DOHH2 (cell line): Measurements from ENCODE around the gene TBC1D22A.
"Not testable (repeated sequence)": the region's sequence is repeated elsewhere in the genome, so short reads cannot be mapped to it uniquely, and the experiment has no call there.

ENCODE experiments used
- H3F3A ChIP-seq: fragments of 200-600 bp; sonication (generic), shearing (Covaris generic); 2 replicates; pipeline ENCODE4 v1.6.0; 2016; ENCODE audit warnings: antibody characterized with exemption, mild to moderate bottlenecking; ENCODE audit not compliant: control insufficient read depth, insufficient read depth
- H3K27ac ChIP-seq: fragments of 200-600 bp; sonication (generic); 2 replicates; pipeline ENCODE4 v1.5.1; 2014; ENCODE audit warnings: low read depth, mild to moderate bottlenecking, low read length, moderate library complexity
- H3K27me3 ChIP-seq: fragments of 200-600 bp; sonication (generic); 2 replicates; pipeline ENCODE4 v1.6.1; 2014; ENCODE audit warnings: mild to moderate bottlenecking, low read length, mixed read lengths; ENCODE audit not compliant: control insufficient read depth
- H3K36me3 ChIP-seq: fragments of 200-600 bp; sonication (generic); 2 replicates; pipeline ENCODE4 v1.6.1; 2014; ENCODE audit warnings: mild to moderate bottlenecking, low read length, moderate library complexity, mixed read lengths; ENCODE audit not compliant: control insufficient read depth
- H3K4me1 ChIP-seq: fragments of 200-600 bp; sonication (generic); 2 replicates; pipeline ENCODE4 v1.6.1; 2014; ENCODE audit warnings: mild to moderate bottlenecking, low read length, mixed read lengths; ENCODE audit not compliant: control insufficient read depth
- H3K4me2 ChIP-seq: fragments of 200-600 bp; sonication (generic); 2 replicates; pipeline ENCODE4 v1.6.0; 2014; ENCODE audit warnings: mild to moderate bottlenecking, low read length, moderate library complexity
- H3K4me3 ChIP-seq: fragments of 200-600 bp; sonication (generic); 2 replicates; pipeline ENCODE4 v1.5.1; 2014; ENCODE audit warnings: mild to moderate bottlenecking, low read length, mixed read lengths
- H3K79me2 ChIP-seq: fragments of 200-600 bp; sonication (generic); 2 replicates; pipeline ENCODE4 v1.6.1; 2014; ENCODE audit warnings: mild to moderate bottlenecking, low read length, mixed read lengths; ENCODE audit not compliant: control insufficient read depth
- H3K9me2 ChIP-seq: fragments of 200-600 bp; sonication (generic); replicated peaks from 2 replicates; pipeline ENCODE4 v1.6.1; 2014; ENCODE audit warnings: mild to moderate bottlenecking, low read length, mixed read lengths; ENCODE audit not compliant: control insufficient read depth
- H3K9me3 ChIP-seq: fragments of 200-600 bp; sonication (generic); 2 replicates; pipeline ENCODE4 v1.6.1; 2014; ENCODE audit warnings: antibody characterized with exemption, low read length, mixed read lengths; ENCODE audit not compliant: control insufficient read depth, insufficient read depth
- H4K20me1 ChIP-seq: fragments of 200-600 bp; sonication (generic); 2 replicates; pipeline ENCODE4 v1.6.0; 2014; ENCODE audit warnings: low read depth, mild to moderate bottlenecking, antibody characterized with exemption, low read length, moderate library complexity; ENCODE audit not compliant: control insufficient read depth, insufficient read depth
- CTCF ChIP-seq: fragments of 200-600 bp; sonication (generic); IDR thresholded peaks from one replicate; pipeline ENCODE4 v1.5.1; 2014; ENCODE audit warnings: antibody characterized with exemption, mild to moderate bottlenecking, low read depth, low read length; ENCODE audit not compliant: poor library complexity, severe bottlenecking
- EZH2phosphoT487 ChIP-seq: fragments of 200-600 bp; sonication (generic); IDR thresholded peaks from 2 replicates; pipeline ENCODE4 v1.6.1; 2017; ENCODE audit warnings: borderline replicate concordance, mild to moderate bottlenecking, antibody characterized with exemption, low read length, moderate library complexity, mixed read lengths

TBC1D22A gene

GRCh38 chr22:47049078-47049624, 286.7 kb downstream of the TBC1D22A start:
- Histone ChIP-seq H3K27ac (no peak overlapping the region), H3K27me3 (no peaks in the 10 kb centered on the region), H3K4me3 (no peak overlapping the region), H3K9me3 (no peaks in the 10 kb centered on the region), H3F3A (no peaks in the 10 kb centered on the region), H3K9me2 (no peaks in the 10 kb centered on the region), H3K79me2 (no peaks in the 10 kb centered on the region), H3K36me3 (peaks cover 11% of the 10 kb centered on the region; the same call in 1 of the 2 replicates), H3K4me1 (peaks cover 23% of the 10 kb centered on the region), H4K20me1 (0 out of 2 replicates have a peak, but pooled peaks cover 4% of the 10 kb centered on the region), H3K4me2 (no peak overlapping the region)
- TF ChIP-seq EZH2phosphoT487 = no peak
- TF ChIP-seq CTCF = no peak

DNA sequence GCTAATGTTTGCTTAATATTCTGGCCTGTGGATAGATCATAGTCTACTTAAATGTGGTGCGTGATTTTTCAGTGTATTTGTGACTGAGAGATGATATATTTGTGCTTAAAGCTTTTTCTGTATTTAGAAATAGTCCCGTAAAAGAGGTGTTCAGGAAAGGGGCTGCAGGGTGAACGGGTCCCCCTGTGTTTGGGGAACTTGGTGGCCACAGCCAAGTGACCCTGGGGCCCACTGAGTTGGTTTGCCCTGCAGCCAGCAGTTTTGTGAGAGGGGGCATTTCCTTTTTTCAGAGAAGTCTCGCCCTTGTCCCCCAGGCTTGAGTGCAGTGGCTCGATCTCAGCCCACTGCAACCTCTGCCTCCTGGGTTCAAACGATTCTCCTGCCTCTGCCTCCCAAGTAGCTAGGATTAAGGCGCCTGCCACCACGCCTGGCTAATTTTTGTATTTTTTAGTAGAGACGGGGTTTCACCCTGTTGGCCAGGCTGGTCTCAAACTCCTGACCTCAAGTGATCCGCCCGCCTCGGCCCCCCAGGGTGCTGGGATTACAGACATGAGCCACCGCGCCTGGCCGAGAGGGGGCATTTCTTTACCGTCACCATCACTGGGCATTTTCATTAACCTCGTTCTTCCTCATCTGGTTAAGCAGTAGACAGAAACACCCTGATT, 287.4 kb downstream of the TBC1D22A start:
- H3K79me2 ChIP-seq, H3K9me3 ChIP-seq, H3K9me2 ChIP-seq, H3K4me2 ChIP-seq, H3K27me3 ChIP-seq, H3K27ac ChIP-seq, H3K4me3 ChIP-seq, H3F3A ChIP-seq, H4K20me1 ChIP-seq: not testable (repeated sequence)
- H3K36me3 ChIP-seq = peaks cover 11% of the 10 kb centered on the region; the same call in 1 of the 2 replicates
- H3K4me1 ChIP-seq = peaks cover 23% of the 10 kb centered on the region

DNA sequence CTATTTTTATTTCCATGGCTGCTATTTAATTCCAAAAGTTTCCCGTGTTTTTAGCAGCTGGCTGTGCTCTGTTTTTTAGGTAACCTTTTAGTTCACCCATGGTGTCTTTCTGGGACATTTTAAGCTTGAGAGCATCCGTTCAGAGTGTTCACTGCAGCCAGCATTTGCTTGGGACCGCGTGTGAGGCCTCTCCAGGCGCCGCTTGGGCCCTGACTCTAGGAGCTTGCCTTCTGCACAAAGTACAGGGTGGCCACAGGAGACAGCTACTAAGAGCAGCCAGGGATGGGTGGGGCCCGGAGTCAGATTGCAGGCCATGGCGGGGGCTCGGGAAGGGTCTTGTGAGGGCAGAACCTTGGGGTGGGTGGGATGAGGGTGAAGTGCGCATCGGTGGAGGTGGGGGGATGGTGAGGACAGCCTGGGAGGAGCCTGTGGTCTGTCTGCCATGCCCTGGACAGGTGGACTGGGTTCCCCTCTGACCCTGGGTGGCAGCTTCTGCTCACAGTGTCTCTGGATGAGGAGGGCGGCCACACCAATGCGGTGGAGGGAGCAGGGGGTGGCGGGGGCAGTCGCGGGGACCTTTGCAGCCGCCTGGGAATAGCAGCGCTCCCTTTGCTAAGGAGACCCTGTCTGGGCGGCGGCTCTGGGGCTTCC, 288.1 kb downstream of the TBC1D22A start:
- H3K9me2 ChIP-seq = no peaks in the 10 kb centered on the region
- H3K4me1 ChIP-seq = peaks cover 23% of the 10 kb centered on the region
- peaks cover 11% of the 10 kb centered on the region; the same call in 1 of the 2 replicates for H3K36me3 ChIP-seq
- no peak overlapping the region for H3K4me2 ChIP-seq
- no peaks in the 10 kb centered on the region for H3K9me3 ChIP-seq
- H4K20me1 ChIP-seq = 0 out of 2 replicates have a peak, but pooled peaks cover 4% of the 10 kb centered on the region
- H3K27me3 ChIP-seq = no peaks in the 10 kb centered on the region
- H3K27ac ChIP-seq = no peak overlapping the region
- no peak overlapping the region for H3K4me3 ChIP-seq
- TF ChIP-seq CTCF = no peak
- no peak for TF ChIP-seq EZH2phosphoT487
- H3F3A ChIP-seq = no peaks in the 10 kb centered on the region
- H3K79me2 ChIP-seq = no peaks in the 10 kb centered on the region

GRCh38 chr22:47051441-47052071, 289.1 kb downstream of the TBC1D22A start:
- Histone ChIP-seq H3K27ac (no peak overlapping the region), H3K4me1 (peaks cover 23% of the 10 kb centered on the region), H3K4me3 (no peak overlapping the region), H3F3A (no peaks in the 10 kb centered on the region), H3K9me2 (no peaks in the 10 kb centered on the region), H3K4me2 (no peak overlapping the region), H3K27me3 (no peaks in the 10 kb centered on the region), H3K79me2 (no peaks in the 10 kb centered on the region; the same call in 1 of the 2 replicates), H3K36me3 (peaks cover 13% of the 10 kb centered on the region), H3K9me3 (no peaks in the 10 kb centered on the region), H4K20me1 (0 out of 2 replicates have a peak, but pooled peaks cover under 1% of the 10 kb centered on the region)
- TF ChIP-seq EZH2phosphoT487 (no peak), CTCF (no peak)
